Coronary artery (tissue), 2 donors: ENCODE data around the gene CHRNA4.

ENCODE experiments used
- DNase-seq: peaks from one replicate; pipeline ENCODE4 v3.0.0-alpha.2; 2017; ENCODE audit warnings: low spot score
- H3K27ac ChIP-seq, 2 donors: fragments of 200-600 bp; sonication (generic); one replicate each; pipeline ENCODE4 v1.5.1; 2016 to 2019
- H3K4me3 ChIP-seq: fragments of 200-600 bp; sonication (generic); 2 replicates; pipeline ENCODE4 v1.5.1; 2016; ENCODE audit warnings: mild to moderate bottlenecking, moderate library complexity
- CTCF ChIP-seq: fragments of 200-600 bp; sonication (generic); IDR thresholded peaks from one replicate; pipeline ENCODE4 v1.5.1; 2019; ENCODE audit warnings: antibody characterized with exemption

Gene CHRNA4

GRCh38 chr20:63406011-63406410 lies 44.9 kb upstream of the CHRNA4 start:
- Histone ChIP-seq H3K27ac (no peak overlapping the region), H3K4me3 (no peak overlapping the region)
- no peak for DNase-seq
- no peak for TF ChIP-seq CTCF

- Histone ChIP-seq H3K4me3 (no peak overlapping the region), H3K27ac (no peak overlapping the region)
- DNase-seq: no peak
- TF ChIP-seq CTCF: no peak
Measured at GRCh38 chr20:63405102-63405730, 44.1 kb upstream of the CHRNA4 start.

GRCh38 chr20:63404129-63405085 lies 43.3 kb upstream of the CHRNA4 start:
- Histone ChIP-seq H3K4me3 (no peak overlapping the region), H3K27ac (no peak overlapping the region)
- TF ChIP-seq CTCF: no peak
- DNase-seq: no peak

- H3K27ac ChIP-seq: no peak overlapping the region
- no peak for TF ChIP-seq CTCF
- DNase-seq: no peak
- H3K4me3 ChIP-seq: no peak overlapping the region
Measured at GRCh38 chr20:63403403-63404105, 42.4 kb upstream of the CHRNA4 start.

- no peak for DNase-seq
Measured at GRCh38 chr20:63402860-63403220, 41.7 kb upstream of the CHRNA4 start.

More at GRCh38 chr20:63402860-63403220, 41.7 kb upstream of the CHRNA4 start:
- TF ChIP-seq CTCF: no peak
- Histone ChIP-seq H3K4me3 (no peak overlapping the region), H3K27ac (no peak overlapping the region)
